Breast epithelium (tissue), 4 donors: Measurements from ENCODE around the gene MRPL49. TPM values are rescaled to one million over a fixed set of nuclear protein-coding genes. Genes with fewer than 3 reads are reported as not detected.

ENCODE experiments used
- DNase-seq, 2 donors: peaks; one replicate each; pipeline ENCODE4 v3.0.0-alpha.2; 2019; ENCODE audit warnings: low spot score in 2 of 2
- H3K27ac ChIP-seq, 2 donors: fragments of 200-600 bp; sonication (generic) in 1 of 2; one replicate each; pipeline ENCODE4 v1.5.1; 2016 to 2019; ENCODE audit warnings: mild to moderate bottlenecking in 1 of 2
- H3K27me3 ChIP-seq, 2 donors: fragments of 200-600 bp; sonication (generic) in 1 of 2; one replicate each; pipeline versions ENCODE4 v1.5.1 to v1.6.0; 2017 to 2019; ENCODE audit warnings: control low read depth in 1 of 2, mild to moderate bottlenecking in 1 of 2
- H3K36me3 ChIP-seq: fragments of 200-600 bp; one replicate; pipeline ENCODE4 v1.5.1; 2019
- H3K4me1 ChIP-seq, 2 donors: fragments of 200-600 bp; sonication (generic); one replicate each; pipeline ENCODE4 v1.5.1; 2016 to 2019; ENCODE audit warnings: control low read depth in 1 of 2
- H3K4me3 ChIP-seq, 3 donors: fragments of 200-600 bp; sonication (generic); 1 replicate in 2 of 3; 2 replicates in 1 of 3; pipeline ENCODE4 v1.5.1; 2016 to 2019; ENCODE audit warnings: mild to moderate bottlenecking in 3 of 3, moderate library complexity in 2 of 3
- H3K9me3 ChIP-seq, 2 donors: fragments of 200-600 bp; sonication (generic) in 1 of 2; one replicate each; pipeline ENCODE4 v1.5.1; 2016 to 2019; ENCODE audit warnings: control low read depth in 1 of 2
- CTCF ChIP-seq, 3 donors: fragments of 450-650 bp; IDR thresholded peaks; one replicate each; pipeline ENCODE4 v1.5.1; 2016 to 2017; ENCODE audit warnings: antibody characterized with exemption in 3 of 3, mild to moderate bottlenecking in 3 of 3, moderate library complexity in 3 of 3
- POLR2A ChIP-seq: fragments of 450-650 bp; IDR thresholded peaks from one replicate; pipeline ENCODE4 v1.6.1; 2016; ENCODE audit warnings: antibody characterized with exemption, mild to moderate bottlenecking, moderate library complexity
- POLR2AphosphoS5 ChIP-seq, 3 donors: sonication (generic); formaldehyde crosslinking; IDR thresholded peaks; one replicate each; pipeline ENCODE4 v1.6.1; 2017; ENCODE audit warnings: antibody characterized with exemption in 3 of 3
- intact Hi-C: fragments of 100-400 bp; cut with DNase I; formaldehyde crosslinking; loops from one replicate; pipeline ENCODE4 v1.15.1; 2023; ENCODE audit warnings: low total_unique reads
- total RNA-seq, 3 donors: library from RNA; depleted of rRNA; stranded (reverse); fragments of >200 nt; gene quantifications; one replicate each; pipeline ENCODE4 v1.1.0, GENCODE V29; 2016

MRPL49 gene
- total RNA-seq, 3 donors from 2014 or later: 66.2 to 92.6 (median 72.8) TPM

- H3K4me3 ChIP-seq: no peak overlapping the region
- intact Hi-C loops: loop anchor here (10.0 kb wide), 1 partner anchor 59 kb away; the partner anchor contains the start of gene CAPN1
- DNase-seq: no peak
- H3K27ac ChIP-seq: no peak overlapping the region
- TF ChIP-seq CTCF (IDR thresholded peaks at IDR 0.05) (no peak), POLR2AphosphoS5 (IDR thresholded peaks at IDR 0.05) (no peak), POLR2A (no peak)
- H3K9me3 ChIP-seq: no peaks in the 10 kb centered on the region
- peaks cover 36% of the 10 kb centered on the region for H3K36me3 ChIP-seq
- H3K4me1 ChIP-seq: peaks cover 5 to 7% of the 10 kb centered on the region in 2 donors
- no peaks in the 10 kb centered on the region for H3K27me3 ChIP-seq
Measured at GRCh38 chr11:65125197-65126056, 3.3 kb downstream of the MRPL49 start.

GRCh38 chr11:65126624-65127274 is 4.6 kb downstream of the MRPL49 start:
- Histone ChIP-seq H3K36me3 (peaks cover 44% of the 10 kb centered on the region), H3K27ac (no peak overlapping the region), H3K4me1 (no peaks in the 10 kb centered on the region), H3K9me3 (no peaks in the 10 kb centered on the region), H3K27me3 (no peaks in the 10 kb centered on the region), H3K4me3 (no peak overlapping the region)
- TF ChIP-seq POLR2AphosphoS5 (IDR thresholded peaks at IDR 0.05) (no peak), POLR2A (no peak), CTCF (IDR thresholded peaks at IDR 0.05) (no peak)
- no peak for DNase-seq
- intact Hi-C loops: loop anchor here (10.0 kb wide), 1 partner anchor 58 kb away; the partner anchor contains the start of gene CAPN1

- no peak for DNase-seq
- intact Hi-C loops: loop anchor here (10.0 kb wide), 1 partner anchor 57 kb away; the partner anchor contains the start of gene CAPN1
- no peaks in the 10 kb centered on the region for H3K27me3 ChIP-seq
- no peak overlapping the region for H3K27ac ChIP-seq
- peaks cover 48% of the 10 kb centered on the region for H3K36me3 ChIP-seq
- H3K4me3 ChIP-seq: no peak overlapping the region
- TF ChIP-seq POLR2A (no peak), CTCF (IDR thresholded peaks at IDR 0.05) (no peak)
- H3K4me1 ChIP-seq: peaks cover 0 to 4% of the 10 kb centered on the region in 2 donors
- no peaks in the 10 kb centered on the region for H3K9me3 ChIP-seq
Measured at GRCh38 chr11:65127473-65128181, 5.5 kb downstream of the MRPL49 start.

GRCh38 chr11:65128182-65129145 is 6.3 kb downstream of the MRPL49 start:
- intact Hi-C loops: loop anchor here (10.0 kb wide), 1 partner anchor 56 kb away; the partner anchor contains the start of gene CAPN1
- Histone ChIP-seq H3K4me3 (no peak overlapping the region), H3K4me1 (peaks cover 6 to 13% of the 10 kb centered on the region in 2 donors), H3K27me3 (no peaks in the 10 kb centered on the region), H3K27ac (no peak overlapping the region), H3K36me3 (peaks cover 48% of the 10 kb centered on the region), H3K9me3 (no peaks in the 10 kb centered on the region)
- no peak for DNase-seq
- TF ChIP-seq POLR2A (no peak), CTCF (IDR thresholded peaks at IDR 0.05) (no peak), POLR2AphosphoS5 (IDR thresholded peaks at IDR 0.05) (no peak)
